Immature natural killer cell (primary cell): ENCODE results near the gene MAML3. TPM values are rescaled to one million over a fixed set of nuclear protein-coding genes. Genes with fewer than 3 reads are reported as not detected.

Experiments used
- DNase-seq, 3 donors: peaks; one replicate each; pipeline ENCODE4 v3.0.0; 2022; ENCODE audit warnings: mixed read lengths in 1 of 3
- H3K27ac Mint-ChIP-seq, 6 donors: one replicate each; pipeline ENCODE4 v1.8.0; 2020; ENCODE audit warnings: mixed read lengths in 6 of 6, mild to moderate bottlenecking in 5 of 6, inconsistent platforms in 4 of 6, moderate library complexity in 3 of 6
- H3K27me3 Mint-ChIP-seq, 3 donors: one replicate each; pipeline ENCODE4 v1.8.0; 2020 to 2021; ENCODE audit warnings: low read depth in 3 of 3, mild to moderate bottlenecking in 3 of 3, mixed read lengths in 3 of 3, moderate library complexity in 3 of 3, inconsistent platforms in 1 of 3
- H3K36me3 Mint-ChIP-seq, 3 donors: one replicate each; pipeline ENCODE4 v1.8.0; 2020; ENCODE audit warnings: mixed read lengths in 3 of 3, inconsistent platforms in 2 of 3, mild to moderate bottlenecking in 2 of 3
- H3K4me1 Mint-ChIP-seq, 2 donors: one replicate each; pipeline ENCODE4 v1.8.0; 2020; ENCODE audit warnings: inconsistent platforms in 2 of 2, mild to moderate bottlenecking in 2 of 2, mixed read lengths in 2 of 2, moderate library complexity in 1 of 2
- H3K4me3 Mint-ChIP-seq, 5 donors: one replicate each; pipeline ENCODE4 v1.8.0; 2020; ENCODE audit warnings: mild to moderate bottlenecking in 5 of 5, mixed read lengths in 5 of 5, inconsistent platforms in 3 of 5, moderate library complexity in 3 of 5
- H3K9me3 Mint-ChIP-seq, 6 donors: one replicate each; pipeline ENCODE4 v1.8.0; 2020; ENCODE audit warnings: mild to moderate bottlenecking in 6 of 6, mixed read lengths in 6 of 6, inconsistent platforms in 4 of 6, moderate library complexity in 3 of 6
- polyA plus RNA-seq, 3 donors: library from polyadenylated mRNA; unstranded; fragments of 300-500 nt; fragmentation: Illumina TruSeq; gene quantifications; one replicate each; pipeline ENCODE4 v1.2.3, GENCODE V29; 2021

Gene MAML3
- polyA plus RNA-seq, 3 donors from 2014 or later = 0.41 to 1.2 TPM; not detected in 1

DNA sequence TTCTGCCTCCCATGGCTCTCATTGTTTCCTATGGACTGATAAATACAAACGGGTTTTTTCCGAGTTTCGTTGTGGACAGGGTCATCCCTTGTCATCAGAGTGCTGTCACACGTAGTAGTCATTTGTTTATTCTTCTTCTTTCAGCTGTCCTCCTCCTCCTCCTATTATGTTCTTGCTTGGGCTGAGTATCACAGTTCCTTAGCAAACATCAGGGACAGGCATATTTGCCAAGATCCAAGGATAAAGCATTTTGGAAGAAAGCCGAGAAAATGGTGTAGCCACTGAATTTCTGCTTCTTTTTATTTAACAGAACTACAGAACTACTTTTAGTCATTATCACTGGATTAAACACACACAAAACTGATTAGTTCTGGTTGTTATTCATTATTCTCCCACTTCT, 167.9 kb downstream of the MAML3 start:
- no peak for DNase-seq
- no peak overlapping the region for H3K4me3 Mint-ChIP-seq
- peaks cover 0 to 2% (median 2%) of the 10 kb centered on the region in 3 donors for H3K27me3 Mint-ChIP-seq
- peaks cover 0 to 4% (median 0%) of the 10 kb centered on the region in 3 donors for H3K36me3 Mint-ChIP-seq
- H3K4me1 Mint-ChIP-seq = peaks cover 1 to 17% of the 10 kb centered on the region in 2 donors
- H3K9me3 Mint-ChIP-seq = no peaks in the 10 kb centered on the region
- H3K27ac Mint-ChIP-seq = no peak overlapping the region

DNA sequence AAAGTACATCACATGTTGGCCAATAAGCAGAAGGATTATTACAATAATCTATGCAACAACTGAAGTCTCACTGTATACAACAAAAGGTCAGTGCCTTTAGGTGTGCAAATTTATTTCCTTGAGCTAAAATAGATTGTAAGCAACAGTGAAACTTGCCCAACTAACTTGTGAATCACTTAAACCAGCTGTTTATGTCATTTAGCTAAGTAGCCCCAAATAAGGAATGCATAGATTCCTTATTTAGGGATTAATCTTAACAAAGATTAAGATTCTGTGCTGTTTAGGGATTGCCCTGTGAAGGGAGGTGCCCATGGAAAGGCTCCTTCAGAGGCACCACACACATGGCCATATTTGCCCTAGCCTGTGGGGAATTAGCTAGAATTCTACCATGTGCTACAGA, 168.6 kb downstream of the MAML3 start:
- Mint-ChIP-seq H3K36me3 (peaks cover 0 to 4% (median 0%) of the 10 kb centered on the region in 3 donors), H3K4me1 (peaks cover 1 to 17% of the 10 kb centered on the region in 2 donors), H3K4me3 (no peak overlapping the region), H3K27me3 (peaks cover 0 to 2% (median 2%) of the 10 kb centered on the region in 3 donors), H3K27ac (no peak overlapping the region), H3K9me3 (no peaks in the 10 kb centered on the region)
- DNase-seq = no peak

DNA sequence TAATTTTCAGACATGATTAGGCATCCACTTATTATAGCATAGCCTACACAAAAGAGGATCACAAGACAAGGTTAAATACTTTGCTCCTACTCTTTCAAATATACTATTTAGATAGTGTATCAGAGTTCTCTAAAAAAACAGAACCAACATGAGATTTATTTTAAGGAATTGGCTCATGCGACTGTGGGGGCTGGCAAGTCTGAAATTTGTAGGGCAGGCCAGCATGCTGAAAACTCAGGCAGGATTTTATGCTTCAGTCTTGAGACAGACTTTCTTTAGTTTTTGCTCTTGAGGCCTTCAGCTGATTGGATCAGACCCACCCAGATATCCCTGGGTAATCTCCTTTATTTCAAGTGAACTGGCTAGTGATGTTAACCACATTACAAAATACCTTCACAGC, 169.5 kb downstream of the MAML3 start:
- no peak for DNase-seq
- Mint-ChIP-seq H3K27me3 (peaks cover 0 to 5% (median 2%) of the 10 kb centered on the region in 3 donors), H3K36me3 (peaks cover 0 to 4% (median 0%) of the 10 kb centered on the region in 3 donors), H3K4me1 (peaks cover 1 to 18% of the 10 kb centered on the region in 2 donors), H3K9me3 (no peaks in the 10 kb centered on the region), H3K27ac (no peak overlapping the region), H3K4me3 (no peak overlapping the region)

DNA sequence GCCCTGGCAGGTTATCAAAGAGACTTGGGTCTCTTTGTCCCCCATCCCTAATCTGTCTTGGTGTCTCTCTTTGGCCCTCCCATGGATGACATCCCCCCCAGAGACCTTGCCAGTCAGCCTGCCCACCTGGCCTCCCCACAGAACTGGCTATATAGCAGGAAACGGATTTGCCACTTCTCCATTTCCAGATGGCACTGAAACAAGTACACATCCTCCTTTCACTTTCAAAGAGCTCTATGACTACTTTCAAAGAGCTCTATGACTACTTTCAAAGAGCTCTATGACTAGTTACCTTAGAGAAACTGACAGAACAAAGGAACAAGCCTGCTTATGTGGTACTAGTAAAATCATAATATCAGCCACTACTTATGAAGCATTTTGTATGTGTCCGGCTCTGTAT, 175.3 kb downstream of the MAML3 start:
- no peak for DNase-seq
- peak overlapping the region in 1 of 6 donors; percentile 7 for H3K27ac Mint-ChIP-seq
- peaks cover 15 to 37% of the 10 kb centered on the region in 2 donors for H3K4me1 Mint-ChIP-seq
- no peaks in the 10 kb centered on the region for H3K9me3 Mint-ChIP-seq
- peaks cover 0 to 5% (median 0%) of the 10 kb centered on the region in 3 donors for H3K36me3 Mint-ChIP-seq
- H3K27me3 Mint-ChIP-seq = peaks cover 2 to 5% (median 3%) of the 10 kb centered on the region in 3 donors
- H3K4me3 Mint-ChIP-seq = peak overlapping the region in 1 of 5 donors; percentile 59

DNA sequence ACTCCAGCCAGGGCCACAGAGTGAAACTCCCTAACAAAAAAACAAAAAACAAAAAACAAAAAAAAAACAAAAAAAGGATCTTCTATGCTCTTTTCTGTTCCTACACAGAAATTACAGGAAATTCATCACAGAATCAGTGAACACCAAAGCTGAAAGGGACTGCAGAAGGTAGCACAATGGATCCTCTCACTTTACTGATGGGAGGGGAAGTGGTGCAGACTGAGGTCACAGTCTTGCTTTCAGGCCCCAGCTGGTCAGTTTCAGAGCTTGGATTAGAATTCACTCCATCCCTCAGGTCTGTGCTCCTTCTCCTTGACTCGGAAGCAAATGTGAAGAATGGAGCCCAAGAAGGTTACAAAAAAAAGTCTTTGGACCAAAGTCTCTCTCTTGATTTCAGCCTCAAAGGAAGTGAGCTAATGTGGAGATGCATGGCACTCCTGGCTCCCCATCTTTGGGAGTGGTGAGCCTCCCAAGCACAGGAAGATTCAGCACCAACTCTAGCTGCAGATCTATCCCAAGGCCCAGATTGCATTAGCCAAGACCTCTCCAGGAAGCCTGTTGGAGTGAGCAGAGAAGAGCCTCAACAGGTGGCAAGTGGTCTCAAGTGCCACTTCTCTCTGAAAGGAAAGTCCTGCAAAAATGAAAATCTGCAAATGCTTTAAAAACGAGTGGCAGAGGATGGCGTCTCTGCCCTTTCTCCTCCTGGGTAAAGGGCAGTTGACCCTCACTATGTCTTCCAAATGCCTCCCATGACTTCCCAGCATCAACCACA, 176.0 kb downstream of the MAML3 start:
- no peak for DNase-seq
- H3K27ac Mint-ChIP-seq = no peak overlapping the region
- H3K4me3 Mint-ChIP-seq = no peak overlapping the region
- peaks cover 2 to 5% (median 3%) of the 10 kb centered on the region in 3 donors for H3K27me3 Mint-ChIP-seq
- H3K9me3 Mint-ChIP-seq = no peaks in the 10 kb centered on the region
- H3K36me3 Mint-ChIP-seq = peaks cover 0 to 3% (median 0%) of the 10 kb centered on the region in 3 donors
- H3K4me1 Mint-ChIP-seq = peaks cover 16 to 44% of the 10 kb centered on the region in 2 donors

DNA sequence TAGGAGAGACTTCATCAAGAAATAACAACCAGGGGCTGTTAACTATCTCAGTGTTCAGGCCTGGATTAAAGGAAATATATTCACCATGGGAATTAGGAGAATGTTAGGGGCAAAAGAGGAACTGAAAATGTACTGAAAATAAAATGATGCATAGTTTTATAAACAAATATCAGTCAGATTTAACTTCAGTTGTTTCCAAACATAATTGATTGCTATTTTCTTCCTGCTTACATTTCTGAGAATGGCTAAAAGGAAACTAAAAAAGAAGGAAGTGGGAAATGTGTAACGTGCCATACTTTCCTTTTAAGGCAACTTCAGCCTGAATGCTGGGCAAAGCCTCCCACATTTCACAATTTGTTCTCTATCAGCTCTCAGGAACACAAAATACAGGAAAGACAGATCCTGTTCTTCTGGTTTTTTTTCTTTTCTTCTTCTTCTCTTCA, 178.1 kb downstream of the MAML3 start:
- H3K4me1 Mint-ChIP-seq = peaks cover 16 to 52% of the 10 kb centered on the region in 2 donors
- H3K4me3 Mint-ChIP-seq = no peak overlapping the region
- H3K27ac Mint-ChIP-seq = peak overlapping the region in 1 of 6 donors; percentile 4
- DNase-seq = no peak
- peaks cover 2 to 5% (median 3%) of the 10 kb centered on the region in 3 donors for H3K27me3 Mint-ChIP-seq
- peaks cover 0 to 3% (median 0%) of the 10 kb centered on the region in 3 donors for H3K36me3 Mint-ChIP-seq
- no peaks in the 10 kb centered on the region for H3K9me3 Mint-ChIP-seq

DNA sequence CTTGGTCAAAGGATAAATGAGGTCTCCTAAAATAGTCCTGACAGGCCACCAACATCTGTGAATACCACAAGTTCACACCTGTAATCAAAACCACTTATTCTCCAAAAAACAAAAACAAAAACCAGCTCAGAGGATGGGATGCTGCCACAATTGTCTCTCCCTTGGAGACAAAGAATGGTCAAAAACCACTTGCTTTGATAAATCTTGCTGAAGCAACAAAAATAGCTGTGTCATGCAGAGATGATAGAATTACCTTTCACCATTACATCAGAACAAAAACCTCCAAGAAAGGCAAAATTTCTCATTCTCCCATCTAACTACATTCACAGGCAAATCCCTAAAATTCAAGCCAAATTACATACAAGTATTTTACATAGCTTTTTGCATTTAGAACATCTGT, 180.4 kb downstream of the MAML3 start:
- H3K4me3 Mint-ChIP-seq = no peak overlapping the region
- H3K27ac Mint-ChIP-seq = no peak overlapping the region
- peaks cover 0 to 2% (median 0%) of the 10 kb centered on the region in 3 donors for H3K36me3 Mint-ChIP-seq
- H3K27me3 Mint-ChIP-seq = peaks cover 0 to 3% (median 0%) of the 10 kb centered on the region in 3 donors
- H3K9me3 Mint-ChIP-seq = no peaks in the 10 kb centered on the region
- DNase-seq = no peak
- peaks cover 15 to 42% of the 10 kb centered on the region in 2 donors for H3K4me1 Mint-ChIP-seq

DNA sequence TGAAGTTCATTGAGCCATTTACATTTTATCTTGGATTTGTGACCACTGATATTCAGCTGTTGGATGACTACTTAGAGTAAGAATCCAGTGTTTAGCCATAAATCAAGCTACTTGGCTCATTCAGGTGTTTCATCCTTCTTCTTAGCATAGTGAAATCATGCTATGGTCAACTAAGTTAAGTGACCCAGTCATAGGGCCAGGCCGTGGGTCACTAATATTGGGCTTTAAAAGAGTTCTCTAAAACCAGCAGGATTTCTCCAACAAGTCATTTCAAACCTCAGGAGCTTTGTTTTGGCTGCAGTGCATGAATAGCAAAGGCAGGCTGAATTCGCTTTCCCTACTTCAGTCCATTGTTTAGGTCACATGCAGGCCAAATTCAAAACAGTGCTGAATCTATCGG, 181.0 kb downstream of the MAML3 start:
- H3K4me3 Mint-ChIP-seq = no peak overlapping the region
- no peaks in the 10 kb centered on the region for H3K36me3 Mint-ChIP-seq
- peaks cover 0 to 3% (median 0%) of the 10 kb centered on the region in 3 donors for H3K27me3 Mint-ChIP-seq
- peaks cover 14 to 36% of the 10 kb centered on the region in 2 donors for H3K4me1 Mint-ChIP-seq
- no peak overlapping the region for H3K27ac Mint-ChIP-seq
- H3K9me3 Mint-ChIP-seq = no peaks in the 10 kb centered on the region
- no peak for DNase-seq

DNA sequence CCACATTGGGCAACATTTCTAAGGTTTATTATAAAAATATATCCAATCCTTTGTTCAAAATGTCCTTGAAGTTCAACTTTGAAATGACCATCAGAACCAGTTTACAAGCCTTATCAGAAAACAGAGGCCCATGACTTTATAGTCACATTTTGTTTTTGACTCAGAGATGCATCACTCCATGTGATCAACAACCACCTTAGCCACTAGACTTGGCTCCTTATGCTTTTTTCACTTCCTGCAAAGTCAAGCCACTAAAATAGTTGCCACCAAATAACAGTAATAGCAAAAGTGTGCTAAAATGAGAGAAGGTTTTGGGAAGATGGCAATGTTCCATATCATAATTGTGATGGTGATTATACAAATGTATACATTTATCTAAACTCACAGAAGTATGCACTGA, 181.7 kb downstream of the MAML3 start:
- no peak for DNase-seq
- H3K27ac Mint-ChIP-seq = no peak overlapping the region
- H3K4me3 Mint-ChIP-seq = no peak overlapping the region
- no peaks in the 10 kb centered on the region for H3K36me3 Mint-ChIP-seq
- peaks cover 14 to 38% of the 10 kb centered on the region in 2 donors for H3K4me1 Mint-ChIP-seq
- H3K27me3 Mint-ChIP-seq = peaks cover 0 to 3% (median 1%) of the 10 kb centered on the region in 3 donors
- H3K9me3 Mint-ChIP-seq = no peaks in the 10 kb centered on the region

DNA sequence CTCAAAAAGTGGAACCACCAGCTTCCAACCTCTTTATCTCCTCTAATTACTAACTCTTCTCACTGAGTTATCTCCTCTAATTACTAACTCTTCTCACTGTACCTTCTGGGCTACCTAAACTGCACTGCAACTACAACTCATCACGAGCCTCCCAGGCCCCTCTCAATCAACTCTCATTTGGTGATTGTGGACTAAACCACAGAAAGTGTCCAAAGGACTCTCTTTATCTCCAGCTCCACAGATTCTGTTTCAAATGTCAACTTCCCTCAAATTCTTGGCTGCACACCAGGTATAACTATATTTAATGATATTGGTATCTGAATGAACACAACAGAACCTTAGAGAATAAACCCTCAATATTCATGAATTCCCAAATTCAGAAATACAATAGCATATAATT, 182.9 kb downstream of the MAML3 start:
- H3K36me3 Mint-ChIP-seq = no peaks in the 10 kb centered on the region
- no peak for DNase-seq
- peaks cover 11 to 34% of the 10 kb centered on the region in 2 donors for H3K4me1 Mint-ChIP-seq
- H3K9me3 Mint-ChIP-seq = no peaks in the 10 kb centered on the region
- H3K4me3 Mint-ChIP-seq = no peak overlapping the region
- H3K27ac Mint-ChIP-seq = no peak overlapping the region
- peaks cover 0 to 10% (median 3%) of the 10 kb centered on the region in 3 donors for H3K27me3 Mint-ChIP-seq

DNA sequence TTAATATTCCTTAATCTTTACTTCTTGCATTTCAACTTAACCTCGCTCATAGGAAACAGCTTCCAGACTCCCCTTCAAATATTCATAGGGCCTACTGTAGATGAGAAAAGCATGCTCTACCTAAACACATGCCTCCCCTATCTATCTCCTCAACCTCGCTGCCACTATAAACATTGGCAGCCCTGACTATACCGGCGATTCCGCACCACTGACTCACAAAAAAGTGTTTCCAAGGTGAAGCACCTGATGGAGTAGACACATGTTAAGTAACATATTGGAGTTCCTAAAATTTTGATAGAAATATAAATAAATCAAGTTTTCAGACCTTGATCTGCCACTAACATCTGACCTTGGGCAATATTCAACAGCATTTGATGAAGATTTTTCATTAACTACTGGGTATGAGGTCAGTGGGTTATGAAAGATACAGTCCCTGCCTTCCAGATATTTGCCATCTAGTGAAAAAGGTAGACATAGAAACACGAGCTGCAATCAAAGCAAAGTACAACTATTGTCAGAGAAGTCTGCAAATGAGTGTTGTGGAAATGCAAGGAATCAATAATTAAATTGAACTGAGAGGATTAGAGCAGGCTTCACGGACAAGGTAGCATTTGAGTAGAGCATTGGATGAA, 184.2 kb downstream of the MAML3 start:
- no peak overlapping the region for H3K4me3 Mint-ChIP-seq
- DNase-seq = no peak
- H3K9me3 Mint-ChIP-seq = no peaks in the 10 kb centered on the region
- peaks cover 3 to 25% of the 10 kb centered on the region in 2 donors for H3K4me1 Mint-ChIP-seq
- H3K36me3 Mint-ChIP-seq = no peaks in the 10 kb centered on the region
- H3K27ac Mint-ChIP-seq = no peak overlapping the region
- peaks cover 0 to 20% (median 7%) of the 10 kb centered on the region in 3 donors for H3K27me3 Mint-ChIP-seq

DNA sequence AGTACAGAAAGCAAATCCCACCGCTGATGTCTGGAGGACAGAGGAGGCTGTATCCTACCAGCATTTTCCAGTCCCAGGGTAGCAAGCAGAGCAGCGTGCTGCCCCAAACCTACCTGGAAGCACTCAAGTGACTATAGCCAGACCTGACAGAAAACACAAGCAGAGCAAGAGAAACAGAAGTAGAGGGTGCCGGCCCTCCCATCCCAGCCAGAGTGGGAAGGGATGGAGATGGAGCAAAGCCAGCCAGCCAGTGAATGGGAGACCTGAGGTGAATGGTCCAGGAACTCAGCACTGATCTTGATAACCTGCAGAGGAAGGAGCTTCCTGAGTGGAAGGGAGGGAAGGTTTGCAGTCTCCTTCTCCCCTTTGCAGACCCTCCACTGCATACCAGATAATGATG, 185.2 kb downstream of the MAML3 start:
- Mint-ChIP-seq H3K27ac (no peak overlapping the region), H3K4me3 (no peak overlapping the region), H3K27me3 (peaks cover 0 to 20% (median 7%) of the 10 kb centered on the region in 3 donors), H3K36me3 (no peaks in the 10 kb centered on the region), H3K4me1 (peaks cover 3 to 25% of the 10 kb centered on the region in 2 donors), H3K9me3 (peaks cover 0 to 1% (median 0%) of the 10 kb centered on the region in 6 donors)
- DNase-seq = no peak

DNA sequence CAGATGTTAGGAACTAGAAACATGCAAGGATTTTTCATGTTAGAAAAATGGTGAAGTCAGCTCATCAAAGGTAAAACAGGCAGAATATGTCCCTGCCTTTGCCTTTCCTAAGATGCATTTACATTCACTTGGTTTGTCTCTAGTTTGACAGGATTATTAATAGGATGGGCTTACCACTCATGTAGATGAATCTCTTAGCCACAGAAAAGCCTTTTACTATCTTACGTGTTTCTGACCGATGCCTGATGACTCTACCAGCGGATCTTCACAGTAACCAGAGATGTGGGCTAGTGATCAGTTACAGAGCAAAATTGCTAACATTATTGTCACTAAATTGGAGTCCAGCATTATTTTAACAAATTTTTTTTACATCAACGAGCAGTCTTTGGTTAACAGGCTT, 187.6 kb downstream of the MAML3 start:
- no peak overlapping the region for H3K4me3 Mint-ChIP-seq
- peaks cover 0 to 25% (median 7%) of the 10 kb centered on the region in 3 donors for H3K27me3 Mint-ChIP-seq
- no peak for DNase-seq
- peaks cover 0 to 4% (median 0%) of the 10 kb centered on the region in 3 donors for H3K36me3 Mint-ChIP-seq
- H3K27ac Mint-ChIP-seq = no peak overlapping the region
- H3K4me1 Mint-ChIP-seq = peaks cover 2 to 10% of the 10 kb centered on the region in 2 donors
- H3K9me3 Mint-ChIP-seq = peaks cover 0 to 1% (median 0%) of the 10 kb centered on the region in 6 donors

DNA sequence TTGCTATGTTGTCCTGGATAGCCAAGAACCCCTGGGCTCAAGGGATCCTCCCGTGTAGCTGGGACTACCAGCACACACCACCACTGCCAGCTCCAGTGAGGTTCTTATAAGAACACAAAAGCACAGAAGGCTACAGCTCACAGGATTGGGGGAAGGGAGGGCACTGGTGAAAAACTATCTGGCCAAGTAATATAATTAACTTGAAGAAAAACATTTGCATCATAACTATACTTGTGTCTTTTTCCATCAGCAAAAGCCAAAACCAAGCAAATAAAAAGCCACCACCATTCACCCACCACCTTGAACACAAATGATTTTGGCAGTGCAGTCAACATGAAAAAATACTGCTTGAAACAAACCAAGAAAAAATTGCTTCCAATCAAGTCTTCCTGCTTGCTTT, 188.2 kb downstream of the MAML3 start:
- Mint-ChIP-seq H3K4me3 (no peak overlapping the region), H3K36me3 (peaks cover 0 to 4% (median 0%) of the 10 kb centered on the region in 3 donors), H3K27ac (no peak overlapping the region), H3K27me3 (peaks cover 0 to 31% (median 7%) of the 10 kb centered on the region in 3 donors), H3K9me3 (peaks cover 0 to 1% (median 0%) of the 10 kb centered on the region in 6 donors), H3K4me1 (peaks cover 2 to 10% of the 10 kb centered on the region in 2 donors)
- DNase-seq = no peak
